NCI-H128 (cell line): Measurements from ENCODE around the gene FBXO10.

Experiments
- DNase-seq: peaks from one replicate; lab custom pipeline; 2025; ENCODE audit not compliant: unreplicated experiment; lab: John Stamatoyannopoulos, UW

The FBXO10 gene

DNA sequence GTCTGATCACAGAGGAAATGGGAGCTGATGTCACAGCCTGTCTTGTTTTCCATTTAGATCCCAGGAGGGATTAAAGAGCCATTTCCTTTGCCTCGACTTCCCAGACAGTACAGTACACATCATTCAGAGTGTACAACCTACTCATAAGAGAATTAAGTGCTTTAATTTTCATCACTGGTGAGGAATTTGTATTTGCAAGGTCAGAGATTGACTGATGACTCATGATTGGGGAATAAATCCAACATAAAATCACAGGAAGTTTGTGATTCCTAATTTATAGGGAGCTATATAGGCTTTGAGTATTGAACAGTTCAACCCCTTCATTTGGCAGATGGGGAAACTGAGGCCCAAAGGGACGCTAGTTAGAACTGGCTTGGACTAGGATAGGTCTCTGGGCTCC is 20.3 kb upstream of the FBXO10 start:
- no peak for DNase-seq

DNA sequence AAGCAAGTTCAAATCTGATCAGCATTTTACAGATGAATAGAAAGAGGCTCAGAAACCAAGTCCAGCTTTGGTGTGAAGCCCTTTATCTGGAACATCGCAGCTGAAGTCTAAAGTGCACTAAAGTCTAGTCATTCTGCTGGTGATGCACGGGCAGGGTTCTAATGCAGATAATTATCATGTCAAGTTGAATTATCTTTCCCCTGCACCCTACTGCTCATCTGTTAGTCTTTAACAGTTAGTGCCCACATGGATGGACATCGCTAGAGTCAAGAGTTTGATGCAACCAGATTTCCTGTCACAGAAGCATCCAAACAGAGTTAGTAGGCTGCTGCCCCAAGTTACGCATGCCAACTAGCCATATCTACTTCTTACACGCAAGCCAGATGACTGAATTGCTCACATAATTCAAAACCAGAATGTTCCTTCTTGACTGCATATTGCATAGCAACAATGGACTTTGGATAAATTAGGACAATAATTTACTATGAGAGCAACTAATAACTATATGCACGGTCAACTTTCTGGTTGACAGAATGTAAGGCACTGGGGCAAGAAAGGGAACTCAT is 17.8 kb upstream of the FBXO10 start:
- no peak for DNase-seq

GRCh38 chr9:37592108-37592951 is 16.1 kb upstream of the FBXO10 start, which contains the start of gene TOMM5:
TSS of gene TOMM5 (minus strand) at chr9:37592597. CDS start at chr9:37592532, 65 bp downstream.
- peak; percentile 72 for DNase-seq

DNA sequence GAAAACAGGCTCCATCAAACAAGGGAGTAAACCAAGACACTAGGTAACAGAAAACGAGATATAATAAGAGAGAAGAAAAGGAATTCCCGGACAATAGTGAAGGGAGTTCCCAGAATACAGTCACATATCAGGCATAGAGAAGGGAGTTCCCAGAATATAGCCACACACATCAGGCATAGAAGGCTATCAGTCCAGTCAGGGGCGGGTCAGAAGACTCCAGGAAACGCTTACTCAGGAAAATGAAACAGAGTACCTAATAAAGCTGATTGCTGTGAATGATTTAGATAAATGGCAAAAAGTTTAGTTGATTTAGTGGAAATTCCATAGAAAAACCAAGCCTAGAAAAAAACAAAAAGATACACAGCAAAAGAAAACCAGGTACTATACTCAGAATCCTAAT is 11.3 kb upstream of the FBXO10 start:
- DNase-seq, result no peak

GRCh38 chr9:37583522-37584121 is 7.4 kb upstream of the FBXO10 start:
- no peak for DNase-seq

GRCh38 chr9:37582548-37583157 is 6.5 kb upstream of the FBXO10 start:
- DNase-seq, result peak; percentile 14

DNA sequence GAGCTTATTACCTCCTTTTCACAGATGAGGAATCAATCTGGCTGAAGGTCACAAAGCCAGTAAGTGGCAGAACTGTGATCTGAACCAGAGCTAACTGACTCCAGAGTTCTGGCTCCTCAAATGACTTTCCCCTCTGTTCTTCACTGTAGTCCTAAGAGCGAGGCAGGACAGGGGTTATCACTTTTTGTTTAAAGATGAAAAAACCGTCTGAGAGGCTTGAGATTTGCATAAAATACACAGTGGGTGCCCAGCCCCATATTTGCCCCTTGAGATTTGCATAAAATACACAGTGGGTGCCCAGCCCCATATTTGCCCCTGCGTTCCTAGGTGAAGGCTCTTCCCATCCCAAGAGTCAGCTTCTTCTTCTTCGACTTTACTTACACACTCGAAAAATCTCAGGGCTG is 667 bp downstream of the FBXO10 start:
- DNase-seq, result no peak

- DNase-seq, result no peak
Measured at GRCh38 chr9:37575001-37575400, 1.2 kb downstream of the FBXO10 start.

DNA sequence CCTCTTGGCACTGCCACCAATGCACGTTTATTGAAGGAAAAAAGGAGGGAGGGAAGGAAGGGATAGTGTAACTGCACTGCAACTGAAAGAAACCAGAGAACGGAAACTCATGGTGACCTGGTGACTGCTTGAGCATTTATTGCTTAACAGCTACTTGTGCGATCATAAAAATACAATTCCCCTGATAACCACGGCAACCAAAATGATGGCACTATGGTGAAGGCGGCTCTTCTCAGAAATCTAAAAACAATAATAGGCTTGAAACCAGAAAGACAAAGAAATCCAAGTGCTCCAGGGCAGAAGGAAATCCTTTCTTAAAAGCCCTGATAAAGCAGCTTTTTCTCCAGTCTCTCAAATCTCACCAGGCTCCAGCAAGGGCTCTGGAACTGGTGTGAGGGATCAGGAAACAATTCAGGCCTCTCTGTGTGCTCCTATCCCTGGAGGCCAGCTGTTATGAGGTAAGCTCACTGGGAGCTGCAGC is 1.9 kb downstream of the FBXO10 start:
- no peak for DNase-seq

DNA sequence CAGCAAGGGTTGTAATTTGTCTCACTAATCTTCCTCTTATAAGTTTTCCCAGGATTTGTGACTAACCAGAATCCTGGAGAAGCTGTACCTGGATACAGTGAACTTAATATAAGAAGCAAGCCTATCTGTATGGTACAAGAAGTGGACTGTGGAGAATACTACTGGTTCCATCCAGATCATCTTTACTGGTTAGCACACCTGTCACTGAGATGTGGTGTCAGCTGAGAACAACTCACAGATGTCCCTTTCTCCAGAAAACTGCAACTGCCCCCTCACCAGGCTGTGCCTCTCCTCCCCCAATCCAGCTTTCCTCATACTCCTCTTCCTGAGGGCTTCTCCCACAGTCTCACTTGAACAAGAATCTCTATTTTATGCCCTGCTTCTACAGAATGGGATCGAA is 4.9 kb downstream of the FBXO10 start:
- DNase-seq, result no peak

DNA sequence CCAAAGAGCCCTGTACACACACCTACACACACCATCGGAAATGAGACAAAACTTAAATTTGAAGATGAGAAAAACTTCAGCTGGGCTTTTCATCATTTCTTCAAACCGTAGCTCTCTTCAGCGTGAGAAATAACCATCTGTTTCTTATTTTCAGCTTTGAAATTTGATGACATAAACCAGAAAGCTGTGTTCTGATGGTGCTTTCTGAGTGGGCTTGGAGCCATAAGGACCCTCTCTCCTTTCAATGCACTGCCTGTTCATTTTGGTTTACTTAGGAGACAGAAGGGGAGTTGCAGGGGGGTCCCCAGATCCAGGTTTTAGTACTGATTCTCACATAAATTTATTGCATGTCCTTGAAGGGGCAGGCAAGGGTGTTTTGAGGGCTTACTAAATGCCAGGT is 9.5 kb downstream of the FBXO10 start:
- no peak for DNase-seq

GRCh38 chr9:37565661-37566618 is 10.2 kb downstream of the FBXO10 start:
- no peak for DNase-seq

DNA sequence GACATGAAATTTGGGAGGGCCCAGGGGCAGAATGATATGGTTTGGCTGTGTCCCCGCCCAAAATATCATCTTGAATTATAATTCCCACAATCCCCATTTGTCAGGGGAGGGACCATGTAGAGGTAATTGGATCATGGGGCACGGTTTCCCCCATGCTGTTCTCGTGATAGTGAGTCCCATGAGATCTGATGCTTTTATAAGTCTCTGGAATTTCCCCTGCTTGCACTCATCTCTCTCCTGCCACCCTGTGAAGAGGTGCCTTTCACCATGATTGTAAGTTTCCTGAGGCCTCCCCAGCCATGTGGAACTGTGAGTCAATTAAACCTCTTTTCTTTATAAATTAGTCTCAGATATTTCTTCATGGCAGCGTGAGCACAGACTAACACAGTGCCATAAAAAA is 11.3 kb downstream of the FBXO10 start:
- no peak for DNase-seq

- DNase-seq, result no peak
Measured at GRCh38 chr9:37563806-37564513, 12.2 kb downstream of the FBXO10 start.

GRCh38 chr9:37562826-37563225 is 13.4 kb downstream of the FBXO10 start:
- no peak for DNase-seq

- DNase-seq, result no peak
Measured at GRCh38 chr9:37561682-37562081, 14.5 kb downstream of the FBXO10 start.

DNA sequence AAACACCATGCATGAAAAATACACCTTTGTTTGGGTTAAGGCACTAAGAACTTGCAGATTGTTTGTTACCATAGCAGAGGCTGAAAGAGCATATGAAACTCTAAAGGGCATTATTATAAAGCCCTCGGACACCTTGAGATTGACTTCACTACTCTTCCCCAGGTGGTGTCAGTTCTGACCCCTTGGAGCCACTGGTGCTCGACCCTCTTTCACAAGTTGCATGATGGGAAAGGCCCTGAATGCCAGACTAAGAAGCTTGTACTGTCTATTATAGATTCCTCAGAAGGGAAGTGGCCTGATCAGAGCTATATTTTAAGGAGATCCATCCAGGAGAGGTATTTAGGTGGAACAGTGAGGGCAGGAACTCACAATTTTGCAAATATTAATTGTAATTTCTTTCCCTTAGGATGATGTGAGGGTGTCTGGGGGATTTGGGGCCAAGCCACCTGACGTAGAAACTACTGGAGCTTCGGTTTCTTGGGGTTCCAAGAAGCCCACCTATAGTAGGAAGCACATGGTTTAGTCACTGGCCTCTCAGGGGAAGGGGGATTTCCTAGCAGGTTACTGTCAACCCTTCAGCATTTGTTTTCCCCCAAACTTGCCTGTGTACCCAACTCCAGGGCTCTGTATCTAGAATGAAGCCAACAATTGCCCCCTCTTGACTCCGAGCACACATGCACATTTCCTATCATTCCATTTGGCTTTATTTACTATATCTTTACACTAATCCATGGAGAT is 16.2 kb downstream of the FBXO10 start:
- DNase-seq, result no peak

DNA sequence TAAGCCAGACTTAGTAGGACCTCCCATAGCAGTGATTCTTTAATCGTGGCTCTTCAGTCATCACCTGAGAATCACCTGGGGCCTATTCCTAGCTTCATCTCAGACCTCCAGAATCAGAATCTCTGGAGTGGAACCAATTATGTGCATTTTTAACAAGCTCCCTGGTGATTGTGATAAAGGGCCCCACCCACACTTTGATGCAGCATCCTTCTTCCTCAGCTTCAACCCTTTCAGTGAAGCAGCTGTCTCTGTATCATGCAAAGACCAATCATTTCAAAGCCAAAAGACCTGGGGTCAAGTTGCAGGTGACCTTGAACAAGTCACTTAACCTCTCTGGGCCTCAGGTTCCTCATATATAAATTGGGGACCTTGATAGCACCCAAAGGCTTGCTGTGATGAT is 17.1 kb downstream of the FBXO10 start:
- no peak for DNase-seq

DNA sequence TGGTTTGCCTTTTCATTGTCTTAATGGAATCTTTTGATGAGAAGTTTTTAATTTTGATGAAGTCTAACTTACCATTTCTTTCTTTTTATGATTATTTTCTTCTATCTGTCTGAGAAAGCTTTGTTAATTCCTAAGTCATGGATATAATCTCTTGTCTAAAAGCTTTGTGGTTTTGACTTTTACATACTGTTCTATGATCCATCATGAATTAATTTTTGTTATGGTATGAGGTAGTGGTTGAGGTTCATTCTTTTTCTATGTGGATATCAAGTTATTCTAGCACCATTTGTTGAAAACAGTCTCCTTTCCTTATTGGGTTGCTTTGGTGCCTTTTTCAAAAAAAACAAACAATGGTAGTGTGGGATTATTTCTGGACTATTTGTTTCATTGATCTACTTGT is 20.4 kb downstream of the FBXO10 start:
- DNase-seq, result no peak
